ENCODE results near the gene FMO3.

FMO3 gene

DNA sequence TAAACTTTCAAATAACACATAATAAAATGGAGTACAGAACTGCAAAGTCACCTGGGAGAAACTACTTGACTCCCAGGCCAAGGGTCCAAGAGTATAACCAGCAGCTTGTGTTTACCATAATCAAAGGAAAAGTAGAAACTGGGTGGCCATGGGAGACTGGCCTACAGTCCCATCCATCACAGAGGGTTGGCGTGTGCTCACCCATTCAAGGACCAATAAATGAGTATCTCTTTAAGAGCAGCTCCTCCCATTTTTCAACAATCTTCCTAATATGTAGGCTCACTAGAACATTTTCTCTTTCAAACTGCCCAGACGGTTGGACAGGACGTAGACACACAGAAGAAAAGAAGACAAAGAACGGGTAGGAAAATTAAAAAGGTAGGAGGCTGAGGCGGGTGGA lies at the start of gene FMO3:
Gene FMO3, plus strand, starts transcription at position 302 of the 400 bp plus-strand sequence. CDS start 1,754 bp downstream, outside the sequence.
- no peak for DNase-seq

DNA sequence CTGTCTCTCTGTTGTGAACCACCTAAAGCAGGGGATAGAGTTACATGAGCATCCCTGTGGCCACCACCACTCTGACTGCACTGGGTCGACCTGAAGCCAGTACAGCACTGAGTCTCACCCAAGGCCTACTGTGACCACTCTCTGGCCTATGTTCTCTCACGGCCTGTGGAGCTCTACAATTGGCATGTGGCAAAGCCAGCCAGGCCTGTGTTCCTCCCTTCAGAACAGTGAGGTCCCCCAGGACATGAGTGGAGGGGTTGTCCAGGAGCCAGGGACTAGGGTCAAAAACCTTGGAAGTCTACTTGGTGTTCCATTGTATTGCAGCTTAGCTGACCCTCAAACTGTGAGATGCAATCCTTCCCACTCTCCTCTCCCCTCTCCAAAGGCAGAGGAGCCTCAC lies 42.7 kb upstream of the FMO3 start:
- no peak for DNase-seq

DNA sequence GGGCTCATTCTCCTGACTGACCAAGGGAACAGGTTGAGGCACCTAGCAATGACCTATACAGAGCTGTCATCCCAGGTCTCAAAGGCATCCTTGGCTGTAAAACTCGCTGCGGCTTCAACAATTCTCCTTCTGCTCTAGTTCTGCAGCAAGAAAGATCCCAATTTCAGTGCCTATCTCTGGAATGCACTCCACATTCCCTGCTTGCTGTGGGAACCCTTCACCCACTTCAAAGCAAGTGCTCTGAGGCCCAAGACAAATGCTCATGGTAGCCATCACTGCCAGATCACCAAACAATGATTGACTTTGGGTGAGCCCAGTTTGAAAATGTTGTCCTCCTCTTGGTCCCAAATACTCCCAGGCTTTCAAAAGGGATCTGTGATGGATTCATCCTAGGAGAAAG lies 37.7 kb upstream of the FMO3 start:
- no peak for DNase-seq

DNA sequence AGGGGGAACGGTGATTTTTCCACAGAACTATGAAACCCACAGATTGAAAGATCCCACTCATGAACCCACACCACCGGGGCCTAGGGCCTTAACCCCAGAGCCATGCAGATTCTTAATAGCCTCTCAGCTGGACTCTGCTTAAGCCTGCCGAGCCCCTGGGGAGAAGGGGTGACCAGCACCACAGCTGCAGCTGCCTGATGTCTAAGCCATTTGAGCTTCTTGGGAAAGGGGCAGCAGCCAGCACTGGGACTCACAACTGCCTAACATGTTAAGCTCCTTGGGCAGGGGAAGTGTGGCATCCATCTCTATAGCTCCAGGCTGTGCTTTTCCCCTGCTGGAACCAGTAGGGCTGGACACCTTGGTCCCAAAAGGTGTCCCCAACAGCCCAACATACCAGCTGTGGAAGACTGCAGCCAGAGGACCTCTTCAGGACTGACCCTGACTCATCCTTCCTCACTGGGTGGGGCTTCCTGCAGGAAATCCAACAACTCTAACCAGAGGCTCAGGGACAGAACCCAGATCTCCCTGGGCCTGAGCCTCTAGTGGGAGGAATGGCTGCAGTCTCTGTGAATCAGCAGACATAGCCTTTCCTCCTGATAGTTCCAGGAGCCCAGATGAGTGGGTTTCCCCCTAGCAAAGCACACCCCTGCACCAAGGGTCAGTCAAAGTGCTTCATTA lies 34.6 kb upstream of the FMO3 start:
- DNase-seq: no peak

DNA sequence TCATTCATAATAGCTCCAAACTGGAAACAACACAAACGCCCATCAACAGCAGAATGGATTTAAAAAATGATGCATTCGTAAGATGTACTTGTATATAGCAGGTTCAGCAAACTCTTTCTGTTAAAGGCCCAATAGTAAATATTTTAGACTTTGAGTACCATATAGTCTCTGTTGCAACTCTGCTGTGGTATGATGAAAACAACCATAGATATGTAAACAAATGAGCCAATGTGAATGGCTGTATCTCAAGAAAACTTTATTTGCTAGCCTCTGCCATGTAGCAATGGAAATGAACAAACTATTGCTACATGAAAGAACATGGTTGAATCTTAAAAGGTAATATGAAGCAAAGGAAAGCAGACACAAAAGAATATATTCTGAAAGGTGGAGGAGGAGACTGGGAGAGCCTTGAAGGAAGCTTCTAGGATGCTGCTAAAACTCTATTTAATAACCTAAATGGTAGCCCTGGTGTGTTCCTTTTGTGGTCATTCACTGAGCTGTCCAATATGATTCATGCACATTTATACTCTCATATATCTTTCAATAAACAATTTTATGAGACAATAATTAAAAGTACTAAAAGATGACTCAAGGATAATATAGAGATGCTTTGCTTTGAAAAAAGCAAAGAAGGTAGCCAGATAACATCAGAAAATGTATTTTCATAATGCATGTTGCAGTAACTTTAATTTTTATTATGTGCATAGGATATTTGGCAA lies 29.1 kb upstream of the FMO3 start:
- DNase-seq: no peak

DNA sequence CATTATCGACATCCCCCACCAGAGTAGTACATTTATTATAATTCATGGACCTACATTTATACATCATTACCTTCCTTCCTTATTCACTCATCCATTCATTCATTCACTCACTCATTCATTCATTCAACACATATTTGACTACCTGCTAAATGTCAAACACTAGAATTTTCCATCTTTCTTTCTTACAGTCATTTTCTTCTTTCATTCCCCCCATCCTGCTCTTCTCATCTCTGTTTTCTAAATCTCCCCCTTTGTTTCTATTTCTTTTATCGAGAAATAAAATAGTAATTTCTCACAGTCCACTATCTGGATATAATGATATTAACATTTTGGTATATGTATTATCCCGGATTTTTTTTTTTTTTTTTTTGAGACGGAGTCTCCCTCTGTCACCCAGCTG lies 27.8 kb upstream of the FMO3 start:
- no peak for DNase-seq

DNA sequence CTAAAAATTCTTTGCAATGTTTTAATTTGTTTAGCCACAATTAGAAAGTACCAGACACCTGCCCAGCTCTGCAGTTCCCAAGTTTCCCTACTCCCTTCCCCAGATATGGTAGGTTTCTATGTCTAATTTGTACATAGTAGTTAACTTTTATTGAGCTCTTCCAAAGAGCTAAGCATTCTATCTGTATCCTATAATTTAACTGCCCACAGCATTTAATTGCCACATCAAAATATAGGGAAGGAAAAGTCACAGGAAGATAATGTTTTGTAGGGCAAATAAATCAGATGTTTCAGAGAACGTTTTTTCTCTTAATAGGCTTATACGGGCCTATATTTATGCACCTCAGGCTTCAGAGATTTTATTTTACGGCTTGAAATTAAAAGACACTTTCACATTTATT lies 15.7 kb upstream of the FMO3 start:
- no peak for DNase-seq

DNA sequence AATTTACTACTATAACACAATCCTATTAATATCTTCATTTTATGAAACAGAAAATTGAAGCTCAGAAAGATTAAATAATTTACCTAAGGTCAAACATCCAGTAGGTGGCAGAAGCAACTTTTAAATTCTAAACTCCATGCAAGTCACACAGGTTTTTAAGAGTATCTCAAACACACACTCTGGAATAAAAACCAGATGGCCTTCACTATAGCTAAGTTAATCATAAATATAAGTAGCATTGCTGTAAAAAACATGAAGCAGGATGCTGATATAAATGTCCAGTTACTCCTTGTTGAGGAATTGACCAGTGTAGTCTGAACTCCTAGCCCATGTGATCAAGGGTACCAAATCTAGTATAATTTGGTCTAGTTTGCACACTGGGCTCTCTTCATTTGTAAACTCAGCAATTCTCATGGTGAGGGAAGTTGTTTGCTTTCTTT lies 9.4 kb upstream of the FMO3 start:
- DNase-seq: no peak

DNA sequence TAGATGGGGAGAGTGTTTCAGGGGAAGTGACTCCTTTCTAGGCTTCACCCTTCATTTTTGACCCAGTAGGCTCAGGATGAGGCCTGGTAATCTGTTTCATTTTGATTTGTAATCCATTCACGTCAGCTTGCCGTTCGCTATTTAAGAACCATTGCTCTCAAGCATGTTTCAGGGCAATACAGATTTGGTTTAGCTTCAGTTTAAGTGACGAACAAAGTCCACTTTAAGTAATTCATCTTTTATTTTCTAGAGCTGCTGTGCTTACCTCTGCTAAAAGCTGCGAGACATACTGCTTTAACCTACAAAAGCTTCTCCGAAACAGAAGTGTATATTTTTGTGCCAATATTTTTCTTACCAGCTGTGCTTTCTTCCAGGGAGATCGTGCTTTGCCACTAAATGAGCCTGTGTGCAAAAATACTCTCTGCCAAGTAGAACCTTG lies 8.9 kb upstream of the FMO3 start:
- DNase-seq: no peak

DNA sequence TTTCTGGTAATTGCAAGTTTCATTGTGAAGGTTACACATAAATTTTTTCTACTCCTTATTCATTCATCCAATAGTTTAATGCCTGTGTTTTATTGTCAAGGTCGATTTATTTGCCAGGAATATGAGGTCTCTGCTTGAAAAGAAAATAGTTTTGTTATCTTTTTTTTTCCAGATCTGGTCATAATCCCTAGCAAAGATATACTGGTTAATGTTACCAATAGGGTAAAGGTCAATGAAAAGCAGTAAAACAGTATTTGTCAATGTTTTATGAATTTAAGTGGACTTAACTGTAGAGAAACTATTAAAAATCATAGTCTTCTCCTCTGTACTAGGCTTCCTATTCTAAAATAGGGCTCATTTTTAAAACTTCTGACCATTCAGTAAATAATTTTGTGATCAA lies 8.1 kb upstream of the FMO3 start:
- DNase-seq: no peak

DNA sequence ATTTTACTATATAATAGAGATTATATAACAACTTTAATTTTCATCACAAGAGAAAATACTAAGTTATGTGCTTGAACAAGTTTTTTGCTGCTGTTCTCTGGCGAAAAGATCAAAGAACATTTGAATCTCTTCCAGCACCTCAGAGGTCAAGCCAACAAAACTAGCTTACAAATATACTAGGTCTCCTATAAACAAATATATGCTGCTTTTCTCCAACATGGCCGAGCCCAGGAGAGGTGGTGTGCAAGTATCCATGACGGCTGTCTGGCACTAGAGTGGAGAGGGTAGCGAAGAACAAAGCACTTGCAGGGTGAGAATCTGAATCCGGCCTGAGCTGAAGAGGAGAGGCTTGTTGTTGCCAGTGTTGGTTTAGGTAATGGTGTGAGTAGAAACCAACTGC lies 7.5 kb upstream of the FMO3 start:
- no peak for DNase-seq

DNA sequence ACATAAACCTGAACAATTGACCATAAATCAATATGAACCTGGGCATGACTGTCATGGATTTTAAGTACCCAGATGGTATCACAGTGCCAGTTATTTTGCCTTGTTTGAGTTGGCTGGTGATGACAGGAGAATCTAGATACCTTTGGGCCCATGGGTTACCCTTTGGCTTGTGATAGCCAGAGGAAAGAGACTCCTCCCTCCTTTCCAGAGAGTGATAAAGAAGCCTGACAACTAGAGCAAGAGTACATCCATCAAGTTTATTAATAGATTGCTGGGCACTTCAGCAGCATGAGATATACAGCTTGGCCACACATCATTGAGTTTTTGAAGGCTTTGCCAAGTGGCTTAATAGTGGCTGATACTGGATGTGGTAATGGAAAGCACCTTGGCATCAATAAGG lies 6.6 kb upstream of the FMO3 start:
- DNase-seq: no peak

DNA sequence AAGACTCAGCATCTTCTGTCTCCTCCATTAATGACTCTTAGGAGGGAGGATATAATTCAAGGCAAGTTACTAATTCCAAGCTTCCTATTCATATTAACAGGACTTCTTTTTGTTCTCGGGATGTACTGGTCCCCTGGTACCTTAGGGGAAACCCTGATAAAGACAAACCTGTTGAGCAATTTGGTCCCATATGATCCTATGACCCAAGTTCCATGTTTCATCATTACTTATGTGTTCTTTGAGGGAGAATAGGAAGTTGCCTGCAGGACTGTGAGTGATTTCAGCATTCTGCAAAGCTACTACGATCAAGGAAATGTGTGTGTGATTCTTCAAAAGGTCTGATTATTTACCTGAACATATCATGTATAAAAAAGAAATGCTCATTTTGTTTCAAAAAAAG lies 5.8 kb upstream of the FMO3 start:
- DNase-seq: no peak

DNA sequence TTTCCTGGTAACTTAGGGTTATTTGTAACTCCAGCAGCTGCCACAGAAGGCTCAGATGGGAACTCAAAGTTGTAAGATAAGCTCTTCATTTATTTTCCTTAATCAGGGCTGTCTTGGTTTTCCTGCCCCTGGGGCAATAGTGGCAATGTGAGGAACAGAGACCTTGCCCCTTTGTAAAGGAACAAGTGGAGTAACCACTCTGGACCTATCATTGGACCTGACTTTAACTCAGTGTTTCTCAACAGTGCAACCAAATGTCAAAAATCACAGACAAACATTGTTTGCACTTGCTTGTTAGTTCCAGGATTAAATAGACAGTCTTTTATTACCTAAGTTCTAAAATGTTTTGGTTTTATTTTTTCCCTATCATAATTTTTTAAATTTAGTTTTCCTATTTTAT lies 2.8 kb upstream of the FMO3 start:
- DNase-seq: no peak

DNA sequence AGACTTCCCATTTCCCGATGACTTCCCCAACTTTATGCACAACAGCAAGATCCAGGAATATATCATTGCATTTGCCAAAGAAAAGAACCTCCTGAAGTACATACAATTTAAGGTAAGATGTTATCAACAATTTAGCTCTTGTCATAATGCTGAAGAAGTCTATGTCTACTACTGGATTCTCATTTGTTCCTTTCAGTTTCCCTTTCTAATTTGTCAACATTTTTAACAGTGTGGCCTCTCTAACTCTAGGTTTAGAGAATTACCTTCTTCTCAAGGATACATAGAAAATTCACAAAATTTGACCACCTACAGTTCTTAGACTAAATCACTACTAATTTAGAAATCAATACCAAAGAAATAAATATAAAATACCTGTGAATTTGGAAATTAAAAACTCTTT lies 13.2 kb downstream of the FMO3 start:
- no peak for DNase-seq

DNA sequence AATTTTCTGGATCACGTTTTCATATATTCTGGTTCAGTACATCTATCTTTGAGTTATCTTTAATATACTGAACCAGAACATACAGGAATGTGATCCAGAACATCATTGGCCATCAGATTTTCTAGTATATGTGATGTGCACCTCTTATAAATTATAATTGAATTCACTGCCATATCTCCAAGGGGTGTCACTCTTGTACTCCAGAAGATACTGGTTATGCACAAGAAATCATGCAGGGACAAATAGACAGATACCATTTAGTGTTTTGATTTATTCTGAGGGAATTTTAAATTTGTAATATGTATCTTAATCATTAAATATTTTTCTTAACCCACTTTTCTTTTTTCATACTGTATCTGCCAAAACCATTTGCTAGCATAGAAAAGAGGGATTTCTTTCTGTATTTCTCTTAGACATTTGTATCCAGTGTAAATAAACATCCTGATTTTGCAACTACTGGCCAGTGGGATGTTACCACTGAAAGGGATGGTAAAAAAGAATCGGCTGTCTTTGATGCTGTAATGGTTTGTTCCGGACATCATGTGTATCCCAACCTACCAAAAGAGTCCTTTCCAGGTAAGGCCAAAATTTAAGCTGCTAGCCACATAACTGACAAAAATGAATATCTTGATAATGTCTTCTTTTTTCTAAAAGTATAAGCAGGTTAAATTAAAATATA lies 16.7 kb downstream of the FMO3 start:
- no peak for DNase-seq

DNA sequence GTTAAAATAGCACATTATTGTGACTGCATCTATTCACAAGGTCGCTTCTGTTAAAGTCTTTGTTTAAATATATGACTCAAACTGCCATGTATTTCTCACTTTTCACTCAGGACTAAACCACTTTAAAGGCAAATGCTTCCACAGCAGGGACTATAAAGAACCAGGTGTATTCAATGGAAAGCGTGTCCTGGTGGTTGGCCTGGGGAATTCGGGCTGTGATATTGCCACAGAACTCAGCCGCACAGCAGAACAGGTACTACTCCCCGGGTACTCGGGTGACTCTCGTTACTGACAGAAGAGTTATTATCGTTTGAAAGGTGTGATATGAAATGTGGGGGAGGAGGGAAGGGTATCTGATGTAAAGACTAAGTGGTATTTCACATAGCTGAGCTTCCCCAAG lies 17.3 kb downstream of the FMO3 start:
- DNase-seq: no peak

DNA sequence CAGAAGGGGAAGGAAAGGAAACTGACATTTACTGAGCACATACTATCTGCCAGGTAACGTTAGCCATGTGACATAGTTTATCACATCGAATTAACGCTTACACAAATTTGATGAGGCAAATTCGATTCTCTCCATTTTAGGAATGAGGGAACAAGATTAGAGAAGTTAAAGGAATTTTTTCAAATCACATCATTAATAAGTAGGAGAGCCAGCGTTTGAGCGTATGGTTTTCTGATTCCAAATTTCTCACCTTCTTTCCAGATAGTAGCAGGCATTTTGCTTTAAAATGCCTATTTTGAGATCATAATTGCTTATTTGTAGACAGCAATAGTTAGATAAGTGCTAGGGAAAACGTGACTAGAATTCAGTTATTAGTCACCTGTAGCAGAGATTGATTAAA lies 19.3 kb downstream of the FMO3 start:
- no peak for DNase-seq

DNA sequence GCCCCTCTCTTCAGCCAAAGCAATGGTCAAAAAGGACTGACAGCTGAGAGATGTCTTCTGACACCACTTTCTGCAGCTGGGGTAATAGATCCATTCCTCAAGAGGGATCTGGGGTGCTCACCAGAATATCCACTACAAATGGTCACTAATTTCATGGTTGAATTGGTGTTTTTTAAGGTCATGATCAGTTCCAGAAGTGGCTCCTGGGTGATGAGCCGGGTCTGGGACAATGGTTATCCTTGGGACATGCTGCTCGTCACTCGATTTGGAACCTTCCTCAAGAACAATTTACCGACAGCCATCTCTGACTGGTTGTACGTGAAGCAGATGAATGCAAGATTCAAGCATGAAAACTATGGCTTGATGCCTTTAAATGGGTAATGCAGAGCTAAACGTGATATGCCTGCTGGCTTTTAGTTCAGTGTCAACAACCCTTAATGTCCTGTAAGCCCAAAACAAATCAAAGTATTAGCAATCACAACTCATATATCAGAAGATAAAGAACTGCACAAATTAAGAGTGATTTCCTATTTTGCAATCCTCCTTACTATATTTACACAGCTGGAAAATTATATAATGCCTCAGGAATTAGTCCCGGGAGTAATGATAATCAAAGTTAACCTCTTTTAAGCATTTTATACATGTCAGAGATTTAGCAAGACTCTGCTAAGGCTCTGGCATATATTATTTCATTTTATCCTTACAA lies 20.1 kb downstream of the FMO3 start:
- DNase-seq: no peak

DNA sequence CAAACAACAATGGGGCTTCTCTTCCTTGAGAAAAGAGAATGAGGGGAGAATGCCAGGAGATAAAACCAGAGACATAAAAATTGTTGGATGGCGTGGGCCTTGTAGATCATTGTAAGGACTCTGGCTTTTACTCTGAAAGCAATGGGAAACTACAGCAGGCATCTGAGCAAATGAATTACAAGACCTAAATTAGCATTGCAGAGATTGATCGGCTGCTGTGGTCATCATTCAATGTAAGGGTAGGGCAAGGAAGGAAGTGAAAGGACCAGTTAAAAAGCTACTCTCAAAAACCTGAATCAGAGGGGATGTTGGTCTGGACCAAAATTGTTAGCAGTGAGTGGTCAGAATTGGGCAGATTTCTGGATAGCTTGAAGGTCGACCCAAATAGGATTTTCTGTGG lies 21.4 kb downstream of the FMO3 start:
- DNase-seq: no peak

DNA sequence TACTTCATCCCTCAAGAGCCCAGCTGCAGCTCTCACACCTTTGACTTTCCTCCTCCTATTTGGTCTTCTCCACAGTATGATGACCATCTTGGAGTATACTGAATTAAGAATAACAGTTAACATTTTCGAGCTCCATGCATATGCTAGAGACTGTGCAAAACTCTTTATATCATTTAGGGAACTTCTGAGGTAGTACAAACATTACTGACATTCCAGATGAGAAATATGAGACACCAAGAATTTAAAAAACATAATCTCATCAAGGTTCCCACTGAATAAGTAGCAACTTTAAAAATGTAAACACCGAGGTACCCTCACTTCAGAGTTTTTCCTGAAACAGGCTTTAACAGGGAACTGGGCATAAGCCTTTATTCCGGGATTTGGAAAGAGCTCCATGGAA lies 22.7 kb downstream of the FMO3 start:
- no peak for DNase-seq

DNA sequence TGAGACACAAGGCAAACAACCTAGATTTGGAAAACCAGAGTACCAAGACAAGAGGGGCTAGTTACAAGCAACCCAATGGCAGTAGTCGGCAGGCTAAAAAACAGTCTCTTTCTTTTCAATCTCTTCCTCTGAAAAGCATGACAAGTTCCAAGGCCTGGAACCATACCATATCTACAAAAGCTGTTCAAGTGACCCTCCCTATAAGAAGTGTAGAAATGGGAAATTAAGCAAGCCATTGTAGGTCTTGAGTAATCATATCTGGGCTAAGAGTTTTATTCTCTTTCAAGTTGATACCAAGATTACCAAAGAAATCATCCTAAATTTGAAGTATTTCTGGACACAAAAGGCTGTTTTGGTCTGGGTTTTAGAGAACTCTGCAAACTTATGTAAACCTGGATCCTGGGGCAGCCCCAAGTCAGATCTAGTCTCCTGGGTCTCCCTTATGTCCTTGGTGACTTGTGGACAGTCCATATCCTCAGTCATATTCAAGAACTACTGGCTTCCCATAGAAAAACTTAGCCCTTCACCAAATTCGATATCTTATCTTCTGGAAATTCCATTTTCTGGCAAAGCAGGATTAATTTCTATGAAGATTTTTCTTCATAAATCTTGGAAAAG lies 24.7 kb downstream of the FMO3 start:
- no peak for DNase-seq

DNA sequence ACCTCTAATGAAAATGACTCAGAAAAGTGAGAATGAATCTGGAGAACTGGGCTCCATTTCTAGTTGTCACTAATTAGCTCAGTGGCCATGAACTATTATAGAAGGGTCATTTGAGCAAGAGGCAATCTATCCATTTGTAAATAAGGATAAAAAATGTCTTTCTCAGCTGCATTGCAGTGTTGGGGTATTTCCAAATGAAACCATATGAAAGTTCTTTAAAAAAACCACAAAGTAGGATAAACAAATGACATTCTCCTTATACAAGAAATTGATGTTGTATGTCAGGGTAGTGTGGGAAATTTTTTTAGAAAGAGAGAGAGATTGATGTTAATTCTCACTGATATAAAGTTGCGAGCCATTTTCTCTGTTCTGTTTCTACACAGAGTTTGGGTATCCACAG lies 26.0 kb downstream of the FMO3 start:
- DNase-seq: no peak

Measured in activated CD4-positive, CD25-positive, alpha-beta regulatory T cell treated with anti-CD3 and anti-CD28 coated beads, Interleukin-2, amount 50 U/mL, for 72 hours (primary cell).